ENCODE data around the gene SPEM3. TPM values are rescaled to one million over a fixed set of nuclear protein-coding genes. Genes with fewer than 3 reads are reported as not detected.

Gene SPEM3
- total and polyA plus RNA-seq, 2 of the 13 experiments (the other 11 are each of a cell fraction or from before 2014, with no cell fraction given), result not detected

DNA sequence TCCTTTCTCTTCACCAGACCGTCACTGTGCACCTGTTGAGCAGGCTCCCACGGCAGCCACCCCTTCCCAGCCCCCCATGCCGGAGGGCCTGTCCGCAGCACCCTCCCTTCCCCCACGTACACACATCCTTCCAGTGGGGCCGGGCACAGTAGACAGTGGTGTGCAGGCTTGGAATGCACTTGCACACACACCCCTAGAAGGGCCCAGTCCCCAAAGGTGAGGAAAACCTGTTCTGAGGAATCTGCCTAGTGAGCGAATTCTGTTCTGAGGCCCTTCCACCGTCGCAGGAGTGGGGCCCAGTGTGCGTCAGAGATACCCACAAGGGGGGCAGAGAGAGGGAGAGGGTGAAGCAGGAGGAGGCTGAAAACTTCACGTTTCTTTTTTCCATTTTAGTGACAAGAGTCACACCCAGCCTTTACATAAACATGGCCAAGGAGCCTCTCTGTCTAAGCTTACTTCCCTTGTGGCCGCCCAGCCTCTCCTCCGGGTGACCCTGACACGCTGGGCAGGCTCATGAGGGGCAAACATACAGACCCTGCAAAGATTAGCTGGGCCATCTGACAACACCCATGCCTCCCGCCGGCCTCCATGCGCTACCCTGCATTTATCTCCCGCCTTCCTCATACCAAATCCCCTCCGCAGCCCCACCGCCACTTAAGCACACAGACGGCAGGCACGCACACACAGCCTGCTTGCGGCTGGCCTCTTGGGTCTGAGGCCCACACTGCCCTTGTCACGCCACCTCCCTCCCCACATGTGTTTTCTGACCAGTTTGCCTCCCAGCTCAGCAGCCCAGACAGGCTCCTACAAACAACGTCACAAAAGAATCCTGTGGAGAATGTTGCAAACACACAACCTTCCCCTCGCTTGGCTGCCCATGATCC is 49.0 kb downstream of the SPEM3 start (continued):
- TF ChIP-seq SIN3A (IDR thresholded peaks at IDR 0.05; ENCODE audit: borderline replicate concordance, low read depth, low read length) (peak; percentile 32; the same call in 1 of the 2 replicates), SPEN (CRISPR knock-in tag; IDR thresholded peaks at IDR 0.05; ENCODE audit: low read depth) (peak; percentile 33; the same call in 1 of the 2 replicates), TAF1 (CRISPR knock-in tag; IDR thresholded peaks at IDR 0.05) (peak; percentile 21; the same call in 1 of the 2 replicates), ZNF607 (CRISPR knock-in tag; IDR thresholded peaks at IDR 0.05; ENCODE audit: borderline replicate concordance) (no peak), PITX1 (CRISPR knock-in tag; IDR thresholded peaks at IDR 0.05) (no peak), MED13 (CRISPR knock-in tag; IDR thresholded peaks at IDR 0.05) (no peak), HMG20B (CRISPR knock-in tag; conservative IDR thresholded peaks at IDR 0.05) (no peak)
- TF ChIP-seq, protein P1, sequence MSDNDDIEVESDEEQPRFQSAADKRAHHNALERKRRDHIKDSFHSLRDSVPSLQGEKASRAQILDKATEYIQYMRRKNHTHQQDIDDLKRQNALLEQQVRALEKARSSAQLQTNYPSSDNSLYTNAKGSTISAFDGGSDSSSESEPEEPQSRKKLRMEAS (IDR thresholded peaks at IDR 0.05), result peak; percentile 49; the same call in 1 of the 2 replicates
- TF ChIP-seq, protein P2, sequence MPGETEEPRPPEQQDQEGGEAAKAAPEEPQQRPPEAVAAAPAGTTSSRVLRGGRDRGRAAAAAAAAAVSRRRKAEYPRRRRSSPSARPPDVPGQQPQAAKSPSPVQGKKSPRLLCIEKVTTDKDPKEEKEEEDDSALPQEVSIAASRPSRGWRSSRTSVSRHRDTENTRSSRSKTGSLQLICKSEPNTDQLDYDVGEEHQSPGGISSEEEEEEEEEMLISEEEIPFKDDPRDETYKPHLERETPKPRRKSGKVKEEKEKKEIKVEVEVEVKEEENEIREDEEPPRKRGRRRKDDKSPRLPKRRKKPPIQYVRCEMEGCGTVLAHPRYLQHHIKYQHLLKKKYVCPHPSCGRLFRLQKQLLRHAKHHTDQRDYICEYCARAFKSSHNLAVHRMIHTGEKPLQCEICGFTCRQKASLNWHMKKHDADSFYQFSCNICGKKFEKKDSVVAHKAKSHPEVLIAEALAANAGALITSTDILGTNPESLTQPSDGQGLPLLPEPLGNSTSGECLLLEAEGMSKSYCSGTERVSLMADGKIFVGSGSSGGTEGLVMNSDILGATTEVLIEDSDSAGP (CRISPR knock-in tag; IDR thresholded peaks at IDR 0.05; ENCODE audit: borderline replicate concordance), result 0 out of 2 replicates have a peak, but pooled peaks have one; percentile 9
- TF ChIP-seq, protein P3, sequence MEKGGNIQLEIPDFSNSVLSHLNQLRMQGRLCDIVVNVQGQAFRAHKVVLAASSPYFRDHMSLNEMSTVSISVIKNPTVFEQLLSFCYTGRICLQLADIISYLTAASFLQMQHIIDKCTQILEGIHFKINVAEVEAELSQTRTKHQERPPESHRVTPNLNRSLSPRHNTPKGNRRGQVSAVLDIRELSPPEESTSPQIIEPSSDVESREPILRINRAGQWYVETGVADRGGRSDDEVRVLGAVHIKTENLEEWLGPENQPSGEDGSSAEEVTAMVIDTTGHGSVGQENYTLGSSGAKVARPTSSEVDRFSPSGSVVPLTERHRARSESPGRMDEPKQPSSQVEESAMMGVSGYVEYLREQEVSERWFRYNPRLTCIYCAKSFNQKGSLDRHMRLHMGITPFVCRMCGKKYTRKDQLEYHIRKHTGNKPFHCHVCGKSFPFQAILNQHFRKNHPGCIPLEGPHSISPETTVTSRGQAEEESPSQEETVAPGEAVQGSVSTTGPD (CRISPR knock-in tag; IDR thresholded peaks at IDR 0.05), result no peak
- TF ChIP-seq, protein P4, sequence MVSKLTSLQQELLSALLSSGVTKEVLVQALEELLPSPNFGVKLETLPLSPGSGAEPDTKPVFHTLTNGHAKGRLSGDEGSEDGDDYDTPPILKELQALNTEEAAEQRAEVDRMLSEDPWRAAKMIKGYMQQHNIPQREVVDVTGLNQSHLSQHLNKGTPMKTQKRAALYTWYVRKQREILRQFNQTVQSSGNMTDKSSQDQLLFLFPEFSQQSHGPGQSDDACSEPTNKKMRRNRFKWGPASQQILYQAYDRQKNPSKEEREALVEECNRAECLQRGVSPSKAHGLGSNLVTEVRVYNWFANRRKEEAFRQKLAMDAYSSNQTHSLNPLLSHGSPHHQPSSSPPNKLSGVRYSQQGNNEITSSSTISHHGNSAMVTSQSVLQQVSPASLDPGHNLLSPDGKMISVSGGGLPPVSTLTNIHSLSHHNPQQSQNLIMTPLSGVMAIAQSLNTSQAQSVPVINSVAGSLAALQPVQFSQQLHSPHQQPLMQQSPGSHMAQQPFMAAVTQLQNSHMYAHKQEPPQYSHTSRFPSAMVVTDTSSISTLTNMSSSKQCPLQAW (CRISPR knock-in tag; IDR thresholded peaks at IDR 0.05), result no peak

All from HepG2 (cell line).